ENCODE data around the gene UBQLN4.

The UBQLN4 gene

DNA sequence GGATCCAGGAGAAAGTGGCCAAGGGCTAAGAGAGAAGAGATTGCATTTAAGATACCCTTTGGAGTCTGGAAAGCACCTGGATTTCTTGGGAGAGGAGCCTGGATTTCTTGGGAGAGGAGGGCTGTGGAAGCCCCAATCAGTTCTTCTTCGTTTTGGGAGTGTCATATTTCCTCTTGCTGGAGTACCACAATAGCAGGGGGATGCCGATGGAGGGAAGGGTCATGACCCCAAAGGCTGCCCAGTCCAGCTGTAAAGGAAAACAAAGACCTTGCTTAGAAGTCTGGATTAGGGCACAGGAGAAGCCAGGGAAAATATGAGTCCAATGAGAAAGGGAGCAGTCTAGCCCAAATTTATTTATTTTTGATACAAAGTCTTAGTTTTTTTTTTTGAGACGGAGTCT is 44.2 kb downstream of the UBQLN4 start:
- DNase-seq: no peak

DNA sequence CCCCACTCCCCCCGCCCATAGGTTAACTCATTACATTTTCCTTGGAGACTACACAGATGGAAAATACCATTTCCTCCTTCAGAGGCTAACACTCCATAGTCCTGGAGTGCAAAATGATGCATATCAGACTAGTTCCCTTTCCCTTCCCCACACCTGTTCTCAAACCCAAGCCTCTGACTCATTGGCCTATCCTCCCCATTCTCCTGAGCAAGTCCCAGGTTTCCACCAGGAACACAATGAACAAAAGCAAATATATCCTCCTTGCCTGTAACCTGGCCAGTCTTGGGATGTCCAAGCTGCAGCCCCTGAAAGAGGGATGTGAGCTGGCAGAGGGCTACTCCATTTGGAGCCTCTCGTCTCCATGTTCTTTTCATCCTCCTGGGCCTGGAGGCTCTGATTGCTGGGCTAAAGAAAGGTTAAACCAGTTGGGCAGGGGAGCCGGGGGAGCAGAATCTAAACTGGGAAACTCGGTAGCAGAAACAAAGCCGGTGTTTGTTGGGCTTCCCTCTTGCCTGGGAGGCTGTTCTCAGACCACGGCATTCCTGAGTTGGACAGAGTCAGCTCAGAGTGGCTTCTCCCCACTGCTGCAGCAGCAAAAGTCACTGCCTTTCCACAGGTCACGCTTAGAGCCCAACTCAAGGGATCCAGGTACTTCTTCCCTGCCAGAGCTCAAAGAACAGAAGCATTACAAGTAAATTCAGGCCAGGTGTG is 46.8 kb downstream of the UBQLN4 start:
- no peak for DNase-seq

DNA sequence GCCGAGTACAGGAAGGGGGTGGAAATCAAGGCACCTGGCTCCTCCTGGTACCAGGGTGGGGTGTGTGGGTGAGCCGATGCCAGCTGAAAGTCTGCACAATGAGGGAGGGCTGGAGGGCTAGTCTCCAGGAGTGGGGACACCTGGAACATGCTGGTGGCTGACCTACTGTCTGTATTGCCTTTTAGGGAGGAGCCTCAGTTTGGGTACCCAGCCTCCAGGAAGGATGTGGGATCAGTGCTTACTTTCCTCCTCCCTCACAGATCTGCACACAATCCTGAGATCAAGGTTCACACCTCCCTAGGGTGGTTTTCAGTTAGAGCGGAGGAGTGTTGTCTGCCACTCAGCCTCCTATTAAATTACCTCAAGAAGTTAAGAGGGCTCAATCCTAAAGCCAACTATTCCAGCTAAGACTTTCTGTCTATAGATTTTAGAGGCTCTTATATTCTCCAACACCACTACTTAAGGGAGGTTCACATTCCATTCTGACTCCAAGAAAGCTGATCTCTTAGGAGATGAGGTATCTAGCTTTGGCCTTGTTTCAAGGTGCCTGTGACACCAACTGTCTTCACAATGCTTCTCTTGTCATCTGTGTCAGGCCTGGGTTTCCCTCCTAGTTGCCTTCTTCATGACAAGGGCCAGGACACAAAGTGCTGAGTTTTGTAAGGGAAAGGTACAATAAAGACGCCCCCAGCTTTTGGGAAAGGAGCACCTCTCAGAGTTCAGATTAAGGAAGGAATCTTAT is 48.6 kb downstream of the UBQLN4 start:
- DNase-seq: no peak

DNA sequence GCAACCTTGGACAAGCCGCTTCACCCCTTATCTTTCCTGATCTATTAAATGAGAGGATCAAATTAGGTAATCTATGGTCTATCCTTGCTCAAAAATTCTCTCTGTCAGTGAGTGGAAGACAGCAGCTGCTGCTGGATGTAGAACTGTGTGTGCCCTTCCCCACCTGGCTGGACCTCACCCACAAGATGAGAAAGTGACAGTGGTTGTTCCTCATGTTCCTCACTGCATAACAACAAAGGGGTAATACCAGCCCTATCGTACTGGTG is 49.7 kb downstream of the UBQLN4 start:
- DNase-seq: no peak

DNA sequence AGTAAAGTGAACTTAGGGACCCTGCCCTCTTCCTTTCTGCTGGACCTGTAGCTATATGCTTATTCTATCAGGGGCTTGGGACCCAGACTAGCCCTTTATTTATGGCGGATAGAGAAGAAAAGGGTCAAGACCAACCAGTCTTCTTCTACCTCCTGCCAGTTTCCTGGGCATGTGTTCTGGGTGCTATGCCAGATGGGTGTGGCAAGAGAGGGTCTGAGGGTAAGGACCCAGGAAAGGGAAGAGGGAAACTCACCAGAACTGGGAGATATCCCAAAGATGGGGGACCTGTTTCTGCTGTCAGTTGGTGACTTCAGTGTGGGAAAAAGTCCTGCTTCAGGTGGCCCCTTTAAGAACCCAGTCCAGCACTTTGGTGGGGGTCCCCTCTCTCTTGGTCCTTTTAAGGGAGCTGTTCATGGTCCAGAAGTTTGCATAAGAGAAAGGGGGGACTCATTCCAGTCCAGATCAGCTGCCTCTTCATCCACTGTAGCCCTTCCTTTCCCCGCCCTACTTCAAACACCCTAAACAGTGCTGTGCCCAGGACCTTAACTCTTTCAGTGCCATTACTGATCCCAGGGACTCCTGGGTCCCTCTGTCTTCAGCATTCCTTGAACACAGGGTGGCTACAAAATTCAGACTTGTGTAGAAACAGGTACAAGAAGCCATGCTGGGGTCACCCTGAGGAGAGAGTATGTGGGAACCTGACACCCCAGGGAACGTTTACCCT is 51.2 kb downstream of the UBQLN4 start:
- no peak for DNase-seq

DNA sequence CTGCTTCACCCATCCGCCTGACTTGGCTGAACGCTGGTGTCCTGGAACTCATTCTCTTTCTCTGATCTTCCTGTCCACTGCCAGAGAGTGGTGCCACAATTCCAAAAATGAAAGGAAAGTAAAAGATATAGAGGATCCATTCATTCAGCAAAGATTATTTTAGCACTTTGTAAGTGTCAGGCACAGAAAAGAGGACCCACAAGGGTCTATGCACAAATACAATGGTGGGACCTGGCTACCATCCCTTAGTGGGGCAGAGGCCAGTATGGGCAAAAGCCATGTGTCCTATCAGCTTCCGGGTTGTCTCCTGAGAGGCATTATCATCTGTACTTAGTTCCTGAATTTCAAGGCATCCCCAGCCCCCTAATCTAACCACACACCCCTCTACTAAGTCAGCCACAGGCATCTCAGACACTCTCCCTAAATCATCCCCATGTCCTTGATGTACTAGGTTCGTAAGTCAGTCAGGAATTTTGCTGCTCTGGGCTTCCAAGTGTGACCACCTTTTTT is 51.9 kb downstream of the UBQLN4 start:
- no peak for DNase-seq

DNA sequence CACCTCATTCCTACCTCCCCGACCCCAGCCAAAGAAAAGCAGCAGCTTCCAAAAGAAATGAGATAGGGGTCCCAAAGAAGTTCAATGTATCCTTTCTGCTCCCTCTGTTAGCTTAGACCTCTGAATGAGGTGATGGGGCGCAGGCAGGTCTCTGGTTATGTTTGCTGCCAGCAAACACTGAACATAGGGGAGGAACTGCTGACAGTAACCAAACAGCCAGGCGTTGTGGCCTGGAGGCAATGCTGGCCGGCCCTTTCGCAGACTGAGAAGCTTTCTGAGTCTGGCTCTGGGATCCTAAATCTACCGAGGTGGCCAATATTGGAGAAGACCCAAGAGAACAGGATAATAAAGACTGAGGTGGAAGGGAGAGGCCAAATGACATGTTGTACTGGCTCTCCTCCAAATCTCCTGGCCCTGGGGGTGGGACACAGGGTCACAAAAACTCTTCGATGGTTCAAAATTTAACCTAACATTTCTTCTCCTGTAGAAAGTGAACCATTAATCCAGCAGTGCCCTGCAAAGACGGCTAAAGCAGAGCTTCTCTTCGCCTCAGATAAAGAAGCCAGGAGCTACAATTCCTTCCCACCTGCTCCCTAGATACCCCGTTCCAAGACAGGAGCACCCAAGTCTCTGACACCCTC is 52.5 kb downstream of the UBQLN4 start:
- no peak for DNase-seq

DNA sequence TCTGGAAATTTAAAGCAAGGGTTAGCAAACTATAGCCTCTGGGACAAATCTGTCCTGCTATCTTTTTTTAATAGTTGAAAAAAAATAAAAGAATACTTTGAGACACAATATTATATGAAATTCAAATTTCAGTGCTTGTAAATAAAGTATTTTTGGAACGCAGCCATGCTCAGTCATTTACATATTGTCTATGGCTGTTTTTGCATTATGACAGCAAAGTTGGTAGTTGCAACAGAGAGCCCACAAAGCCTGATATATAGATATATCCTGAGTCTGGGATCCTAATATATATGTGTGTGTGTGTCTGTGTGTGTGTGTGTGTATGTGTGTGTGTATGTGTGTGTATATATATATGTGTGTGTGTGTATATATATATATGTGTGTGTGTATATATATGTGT is 53.6 kb downstream of the UBQLN4 start:
- no peak for DNase-seq

DNA sequence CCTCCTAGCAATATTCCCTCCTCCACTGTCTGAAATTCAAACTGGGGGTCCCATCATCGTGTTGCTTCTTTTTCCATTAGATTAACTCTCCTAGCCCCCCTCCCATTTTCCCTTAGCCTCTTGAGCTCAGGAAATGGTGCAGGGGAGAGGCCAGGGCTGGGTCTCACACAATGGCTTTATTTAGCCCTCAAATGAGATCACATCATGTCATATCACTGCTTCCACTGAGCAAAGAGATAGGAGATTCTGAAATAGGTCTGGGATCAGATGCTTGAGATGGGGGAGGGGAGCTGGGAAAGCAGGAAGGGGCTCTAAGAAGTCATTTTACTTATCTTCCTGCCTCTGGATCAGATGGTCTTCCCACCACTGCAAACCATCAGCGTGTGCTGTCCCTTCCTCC is 57.4 kb downstream of the UBQLN4 start:
- DNase-seq: no peak

DNA sequence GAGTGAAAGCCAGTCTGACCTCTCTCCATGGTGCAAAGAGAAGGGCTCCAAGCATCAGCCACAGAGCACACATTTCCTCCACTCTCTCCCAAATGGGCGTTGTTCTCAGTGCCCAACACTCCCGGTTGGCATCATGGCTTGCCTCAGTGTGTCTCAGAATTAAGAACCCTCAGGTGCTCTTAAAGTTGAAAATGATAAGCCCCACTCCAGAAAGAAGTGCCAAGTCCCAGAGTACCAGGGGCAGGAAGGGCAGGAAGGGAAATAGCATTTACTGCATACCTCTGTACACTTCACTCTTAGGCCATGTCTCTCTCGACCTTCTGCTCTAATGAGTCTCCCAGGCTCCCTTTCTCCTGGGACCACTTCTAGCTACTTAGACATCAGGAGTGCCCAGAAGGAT is 60.0 kb downstream of the UBQLN4 start:
- no peak for DNase-seq

DNA sequence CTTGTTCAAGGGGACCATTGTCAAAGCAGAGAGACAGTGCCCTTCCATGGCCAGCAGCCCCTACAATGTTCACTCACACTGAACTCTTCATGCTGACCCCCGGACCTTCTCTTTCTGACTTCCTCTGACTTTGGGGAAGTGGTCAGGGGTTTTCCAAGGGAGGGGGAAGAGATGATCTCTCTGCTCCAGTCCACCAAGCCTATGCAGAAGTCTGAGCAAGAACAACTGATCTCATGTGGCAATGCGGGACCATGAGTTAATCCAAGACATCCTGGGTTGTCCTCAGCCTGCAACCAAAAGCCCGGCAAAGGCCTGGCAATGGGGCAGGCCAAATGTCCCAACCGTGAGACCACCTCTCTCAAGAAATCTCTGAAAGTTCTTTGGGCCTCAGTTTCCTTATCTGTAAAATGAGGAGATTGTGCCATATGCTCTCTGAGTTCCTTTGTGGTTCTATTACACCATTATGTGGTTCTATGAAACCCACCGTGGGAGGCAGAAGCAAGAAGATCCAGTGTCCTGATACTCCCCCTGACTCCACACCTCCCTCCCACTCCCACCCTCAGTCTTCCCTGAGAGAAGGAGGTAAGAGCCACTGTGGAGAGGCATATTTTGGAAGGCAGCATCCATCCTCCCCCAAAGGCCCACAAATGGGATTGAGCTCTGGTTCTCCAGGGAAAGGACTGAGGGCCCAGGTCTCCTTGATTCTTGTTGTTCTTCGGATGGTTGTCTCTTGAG is 63.4 kb downstream of the UBQLN4 start:
- DNase-seq: no peak

DNA sequence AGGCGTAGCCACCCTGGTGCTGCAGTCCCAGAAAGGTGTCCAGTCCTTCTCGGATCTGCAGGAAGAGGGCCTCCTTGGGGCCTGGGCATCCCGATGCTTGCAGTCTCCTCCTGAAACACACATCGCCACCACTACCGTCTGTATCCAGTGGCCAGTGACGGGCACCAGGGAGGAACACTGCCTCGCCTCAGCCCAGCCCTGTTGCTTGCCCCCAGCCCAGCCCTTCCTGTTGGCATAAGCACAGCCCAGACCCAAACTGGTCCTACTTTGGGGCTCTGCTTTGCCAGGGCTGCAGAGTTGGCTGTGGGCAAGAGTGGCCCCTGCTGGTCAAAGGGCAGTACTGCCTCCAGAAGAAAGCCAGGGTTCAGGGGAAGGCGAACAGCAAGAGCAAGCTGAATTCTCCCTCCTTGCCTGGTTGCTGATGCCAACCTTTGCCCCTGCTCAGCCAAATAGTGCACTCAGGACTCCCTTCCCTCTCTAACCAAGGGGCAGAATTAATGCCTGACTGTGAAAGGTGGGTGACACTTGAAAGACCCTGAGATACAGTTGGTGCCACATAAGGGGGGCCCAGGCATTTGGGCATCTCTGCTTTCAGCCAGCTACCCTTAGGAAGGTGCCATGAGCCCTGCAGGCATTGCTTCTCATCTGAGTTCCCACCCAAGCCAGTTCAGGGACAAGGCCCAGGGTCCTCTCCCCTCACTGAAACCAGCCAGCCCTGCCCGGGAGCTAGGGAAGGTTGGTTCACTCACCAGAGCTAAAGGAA is 64.2 kb downstream of the UBQLN4 start:
- DNase-seq: peak; percentile 71
